Hepatocyte (in vitro differentiated cells): ENCODE data around the gene EPHB6. TPM values are rescaled to one million over a fixed set of nuclear protein-coding genes. Genes with fewer than 3 reads are reported as not detected.

Source experiments
- polyA plus RNA-seq: library from polyadenylated mRNA; unstranded; fragments of >200 nt; fragmentation: Nextera tagmentation; extraction: Ambion mirVana; gene quantifications from 2 replicates; pipeline ENCODE4 v1.2.1, GENCODE V29; 2016
- total RNA-seq: library from RNA; depleted of rRNA; stranded (reverse); fragments of >200 nt; gene quantifications from 2 replicates; pipeline ENCODE4 v1.2.3, GENCODE V29; 2014

The EPHB6 gene
- total and polyA plus RNA-seq, 2 experiments from 2014 or later: 14.8 to 29.6 TPM

Other genes starting within 250 kb of the EPHB6 start
- gene PRSS1, start 105.6 kb upstream of the EPHB6 start, total RNA-seq: 69.8 and 71.2 TPM in 2 replicates
- 67.6 and 78.5 TPM in 2 replicates for gene PRSS1, start 105.6 kb upstream of the EPHB6 start, polyA plus RNA-seq
- 94.7 and 144 TPM in 2 replicates for gene PRSS2, start 84.1 kb upstream of the EPHB6 start, total RNA-seq
- 241 and 273 TPM in 2 replicates for gene PRSS2, start 84.1 kb upstream of the EPHB6 start, polyA plus RNA-seq
- 3.5 and 5.9 TPM in 2 replicates for gene TRPV6, start 30.7 kb downstream of the EPHB6 start, total RNA-seq
- gene TRPV6, start 30.7 kb downstream of the EPHB6 start, polyA plus RNA-seq: 3.7 and 8.5 TPM in 2 replicates
- not detected in 2 replicates for gene TRPV5, start 78.7 kb downstream of the EPHB6 start, total RNA-seq
- gene TRPV5, start 78.7 kb downstream of the EPHB6 start, polyA plus RNA-seq: not detected in 2 replicates
- gene LLCFC1, start 84.4 kb downstream of the EPHB6 start, total RNA-seq: not detected in 2 replicates
- gene LLCFC1, start 84.4 kb downstream of the EPHB6 start, polyA plus RNA-seq: not detected in 2 replicates
- gene KEL, start 107.3 kb downstream of the EPHB6 start, total RNA-seq: 8.7 and 22.4 TPM in 2 replicates
- 12.7 and 12.8 TPM in 2 replicates for gene KEL, start 107.3 kb downstream of the EPHB6 start, polyA plus RNA-seq
- gene OR9A2, start 172.1 kb downstream of the EPHB6 start, total RNA-seq: not detected in 2 replicates
- gene OR9A2, start 172.1 kb downstream of the EPHB6 start, polyA plus RNA-seq: not detected in 2 replicates
- gene OR6V1, start 197.3 kb downstream of the EPHB6 start, total RNA-seq: not detected in 2 replicates
- gene OR6V1, start 197.3 kb downstream of the EPHB6 start, polyA plus RNA-seq: 0.34 TPM in 1 of 2 replicates, not detected in the other